ENCODE results near the gene LINS1.

DNA sequence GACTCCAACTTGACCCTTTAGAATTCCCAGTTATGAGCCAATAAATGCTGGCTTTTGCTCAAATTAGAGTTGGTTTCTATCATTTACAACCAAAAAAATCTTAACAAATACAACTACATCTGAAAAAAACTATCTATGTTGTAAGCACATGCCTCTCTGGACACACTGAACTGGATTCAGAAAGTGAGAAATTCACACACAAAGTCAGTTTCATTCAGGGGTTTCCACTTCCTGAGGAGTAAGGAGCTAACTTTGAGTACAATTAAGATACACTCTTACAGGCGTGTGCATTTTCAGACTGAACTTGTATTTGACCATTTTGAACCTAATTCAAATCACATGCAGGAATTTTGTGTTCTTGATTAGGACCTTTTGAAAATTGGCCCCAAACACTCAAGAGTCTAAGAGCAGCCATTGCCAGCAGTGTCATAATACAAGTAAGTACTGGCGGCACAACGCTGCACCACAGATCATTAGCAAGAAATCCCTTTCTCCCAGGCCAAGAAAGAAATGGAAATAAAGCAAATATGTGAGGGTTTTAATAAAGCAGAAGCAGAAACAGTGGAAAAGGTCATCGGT lies 31.2 kb downstream of the LINS1 start:
- TF ChIP-seq, protein P1, sequence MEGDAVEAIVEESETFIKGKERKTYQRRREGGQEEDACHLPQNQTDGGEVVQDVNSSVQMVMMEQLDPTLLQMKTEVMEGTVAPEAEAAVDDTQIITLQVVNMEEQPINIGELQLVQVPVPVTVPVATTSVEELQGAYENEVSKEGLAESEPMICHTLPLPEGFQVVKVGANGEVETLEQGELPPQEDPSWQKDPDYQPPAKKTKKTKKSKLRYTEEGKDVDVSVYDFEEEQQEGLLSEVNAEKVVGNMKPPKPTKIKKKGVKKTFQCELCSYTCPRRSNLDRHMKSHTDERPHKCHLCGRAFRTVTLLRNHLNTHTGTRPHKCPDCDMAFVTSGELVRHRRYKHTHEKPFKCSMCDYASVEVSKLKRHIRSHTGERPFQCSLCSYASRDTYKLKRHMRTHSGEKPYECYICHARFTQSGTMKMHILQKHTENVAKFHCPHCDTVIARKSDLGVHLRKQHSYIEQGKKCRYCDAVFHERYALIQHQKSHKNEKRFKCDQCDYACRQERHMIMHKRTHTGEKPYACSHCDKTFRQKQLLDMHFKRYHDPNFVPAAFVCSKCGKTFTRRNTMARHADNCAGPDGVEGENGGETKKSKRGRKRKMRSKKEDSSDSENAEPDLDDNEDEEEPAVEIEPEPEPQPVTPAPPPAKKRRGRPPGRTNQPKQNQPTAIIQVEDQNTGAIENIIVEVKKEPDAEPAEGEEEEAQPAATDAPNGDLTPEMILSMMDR (IDR thresholded peaks at IDR 0.05; ENCODE audit: poor library complexity, severe bottlenecking): no peak
- TF ChIP-seq EZH2 (IDR thresholded peaks at IDR 0.05; ENCODE audit: borderline replicate concordance, insufficient read depth, low read length, poor library complexity, severe bottlenecking) (no peak), TAF1 (IDR thresholded peaks at IDR 0.05; ENCODE audit: low read depth) (no peak), RAD21 (conservative IDR thresholded peaks at IDR 0.05) (no peak), POLR2AphosphoS5 (IDR thresholded peaks at IDR 0.05) (no peak), EP300 (conservative IDR thresholded peaks at IDR 0.05; ENCODE audit: poor library complexity, severe bottlenecking) (no peak), SMC3 (conservative IDR thresholded peaks at IDR 0.05; ENCODE audit: poor library complexity) (no peak)
